Smooth muscle cell (in vitro differentiated cells): ENCODE measurements around the gene NECAB2. TPM values are rescaled to one million over a fixed set of nuclear protein-coding genes. Genes with fewer than 3 reads are reported as not detected.

Experiments used
- DNase-seq: peaks from one replicate; lab custom pipeline; 2025; ENCODE audit not compliant: unreplicated experiment; lab: John Stamatoyannopoulos, UW
- H2AFZ ChIP-seq: fragments of 200-600 bp; sonication (generic); 2 replicates; pipeline ENCODE4 v1.6.0; 2016; ENCODE audit warnings: antibody characterized with exemption, low read depth, mild to moderate bottlenecking
- H3F3A ChIP-seq: fragments of 200-600 bp; sonication (generic); 2 replicates; pipeline ENCODE4 v1.6.0; 2017; ENCODE audit warnings: antibody characterized with exemption, low read depth
- H3K27ac ChIP-seq: fragments of 200-600 bp; sonication (generic); 2 replicates; pipeline ENCODE4 v1.5.1; 2016; ENCODE audit warnings: low read depth, mild to moderate bottlenecking
- H3K27me3 ChIP-seq: fragments of 200-600 bp; sonication (generic); 2 replicates; pipeline ENCODE4 v1.6.1; 2016; ENCODE audit warnings: low read depth, mild to moderate bottlenecking
- H3K36me3 ChIP-seq: fragments of 200-600 bp; sonication (generic); 2 replicates; pipeline ENCODE4 v1.5.1; 2016; ENCODE audit warnings: low read depth
- H3K4me1 ChIP-seq: fragments of 200-600 bp; sonication (generic); 2 replicates; pipeline ENCODE4 v1.5.1; 2016; ENCODE audit warnings: low read depth
- H3K4me2 ChIP-seq: fragments of 200-600 bp; sonication (generic); 2 replicates; pipeline ENCODE4 v1.6.0; 2016; ENCODE audit warnings: mild to moderate bottlenecking
- H3K4me3 ChIP-seq: fragments of 200-600 bp; sonication (generic); 2 replicates; pipeline ENCODE4 v1.5.1; 2016; ENCODE audit warnings: mild to moderate bottlenecking
- H3K79me2 ChIP-seq: fragments of 200-600 bp; sonication (generic); 2 replicates; pipeline ENCODE4 v1.6.0; 2016; ENCODE audit warnings: low read depth, mild to moderate bottlenecking
- H3K9ac ChIP-seq: fragments of 200-600 bp; sonication (generic); 2 replicates; pipeline ENCODE4 v1.6.0; 2016; ENCODE audit warnings: low read depth
- H3K9me3 ChIP-seq: fragments of 200-600 bp; sonication (generic); replicated peaks from 2 replicates; pipeline ENCODE4 v1.5.1; 2016; ENCODE audit warnings: low read depth
- H4K20me1 ChIP-seq: fragments of 200-600 bp; sonication (generic); 2 replicates; pipeline ENCODE4 v1.6.0; 2016; ENCODE audit warnings: low read depth
- CTCF ChIP-seq: fragments of 200-600 bp; sonication (generic); IDR thresholded peaks from 2 replicates; pipeline ENCODE4 v1.5.1; 2017; ENCODE audit warnings: borderline replicate concordance, mild to moderate bottlenecking, antibody characterized with exemption; ENCODE audit not compliant: insufficient read depth, poor library complexity, severe bottlenecking
- WGBS: methylation state at CpG from one replicate; pipeline ENCODE4 v1.1.7; 2016; ENCODE audit warnings: low lambda C conversion rate; 5-methylcytosine and 5-hydroxymethylcytosine counted together
- polyA plus RNA-seq: library from polyadenylated mRNA; unstranded; fragments of >200 nt; fragmentation: Nextera tagmentation; extraction: Ambion mirVana; gene quantifications from 2 replicates; pipeline ENCODE4 v1.2.1, GENCODE V29; 2016
- total RNA-seq: library from RNA; depleted of rRNA; stranded (reverse); fragments of >200 nt; gene quantifications from 2 replicates; pipeline ENCODE4 v1.2.3, GENCODE V29; 2014

The NECAB2 gene
- total and polyA plus RNA-seq, 2 experiments from 2014 or later, result 0.22 to 1.7 TPM

GRCh38 chr16:83935858-83936255 is 32.2 kb upstream of the NECAB2 start:
- 96% methylated on average over 10 of the region's 10 CpGs for WGBS
- Histone ChIP-seq H3K27me3 (no peaks in the 10 kb centered on the region), H3K36me3 (no peaks in the 10 kb centered on the region), H3K79me2 (no peaks in the 10 kb centered on the region), H3K9ac (no peak overlapping the region), H2AFZ (no peak overlapping the region), H3K4me2 (no peak overlapping the region), H3K4me1 (peaks cover 10% of the 10 kb centered on the region), H3K9me3 (no peaks in the 10 kb centered on the region), H4K20me1 (no peaks in the 10 kb centered on the region), H3K4me3 (no peak overlapping the region), H3F3A (no peaks in the 10 kb centered on the region), H3K27ac (no peak overlapping the region)
- no peak for DNase-seq
- TF ChIP-seq CTCF, result no peak

- WGBS, result 93% methylated on average over 19 of the region's 19 CpGs
- H2AFZ ChIP-seq, result no peak overlapping the region
- no peak overlapping the region for H3K9ac ChIP-seq
- no peak overlapping the region for H3K4me2 ChIP-seq
- H3K36me3 ChIP-seq, result no peaks in the 10 kb centered on the region
- H3K4me1 ChIP-seq, result peaks cover 10% of the 10 kb centered on the region
- H3K79me2 ChIP-seq, result no peaks in the 10 kb centered on the region
- H3K9me3 ChIP-seq, result no peaks in the 10 kb centered on the region
- H3K4me3 ChIP-seq, result no peak overlapping the region
- H3F3A ChIP-seq, result no peaks in the 10 kb centered on the region
- DNase-seq, result no peak
- H4K20me1 ChIP-seq, result no peaks in the 10 kb centered on the region
- H3K27me3 ChIP-seq, result no peaks in the 10 kb centered on the region
- no peak for TF ChIP-seq CTCF
- no peak overlapping the region for H3K27ac ChIP-seq
These were observed 31.4 kb upstream of the NECAB2 start for GRCh38 chr16:83936581-83937165.

- Histone ChIP-seq H2AFZ (no peak overlapping the region), H3K9ac (no peak overlapping the region), H3K27me3 (no peaks in the 10 kb centered on the region), H3K4me2 (no peak overlapping the region), H3F3A (no peaks in the 10 kb centered on the region), H3K9me3 (no peaks in the 10 kb centered on the region), H3K4me3 (no peak overlapping the region), H3K79me2 (no peaks in the 10 kb centered on the region), H3K27ac (no peak overlapping the region), H4K20me1 (no peaks in the 10 kb centered on the region), H3K4me1 (peaks cover 10% of the 10 kb centered on the region), H3K36me3 (no peaks in the 10 kb centered on the region)
- TF ChIP-seq CTCF, result no peak
- 97% methylated on average over 2 of the region's 2 CpGs for WGBS
- DNase-seq, result no peak
These were observed 30.8 kb upstream of the NECAB2 start for GRCh38 chr16:83937267-83937666.
